HCT116 (cell line): ENCODE results near the gene STK11. TPM values are rescaled to one million over a fixed set of nuclear protein-coding genes. Genes with fewer than 3 reads are reported as not detected.

Experiments used
- ATAC-seq: fragments of 200-7000 bp; cut with Tn5 transposase; 2 replicates; pipeline ENCODE4 v1.9.1; 2020; ENCODE audit warnings: mild to moderate bottlenecking, moderate library complexity
- BruUV-seq: library from RNA; stranded (reverse); fragments of 400-500 nt; replicated peaks from 2 replicates; lab custom pipeline; 2021; lab: Mats Ljungman, UMichigan
- CTCF ChIA-PET: fragments of 300-600 bp; sonication (Branson Sonifier 250); formaldehyde crosslinking; loops from one replicate; lab custom pipeline; 2021; ENCODE audit warnings: antibody characterized with exemption; lab: Charles Lee
- POLR2A ChIA-PET: fragments of 300-600, 350-600 bp; sonication (Branson Sonifier 250); formaldehyde crosslinking; loops from one replicate; lab custom pipeline; 2021; ENCODE audit warnings: antibody characterized with exemption; lab: Charles Lee
- RAD21 ChIA-PET, 2 experiments: fragments of 300-600 bp; sonication (Branson Sonifier 250); formaldehyde crosslinking; loops; one replicate each; lab custom pipeline; 2023; ENCODE audit warnings: low total read pairs in 2 of 2; ENCODE audit not compliant: uncharacterized antibody in 2 of 2, unreplicated experiment in 2 of 2, low non-redundant PET in 1 of 2; lab: Charles Lee
- DNase-seq: peaks from one replicate; pipeline ENCODE4 v3.0.0-alpha.2; 2010; ENCODE audit warnings: low read depth, low spot score
- H2AFZ ChIP-seq: fragments of 200-600 bp; shearing (Covaris generic), sonication (generic); 2 replicates; pipeline ENCODE4 v1.6.1; 2017; ENCODE audit warnings: low read depth, mixed run types, mixed read lengths, antibody characterized with exemption, low read length; ENCODE audit not compliant: poor library complexity, severe bottlenecking
- H3K27ac ChIP-seq: 2 replicates; pipeline ENCODE4 v1.5.1; 2012; ENCODE audit warnings: low read depth, low read length
- H3K27me3 ChIP-seq: fragments of 200-600 bp; sonication (generic); 2 replicates; pipeline ENCODE4 v1.6.1; 2016; ENCODE audit warnings: mixed run types, low read length, mixed read lengths; ENCODE audit not compliant: insufficient read depth
- H3K36me3 ChIP-seq, 2 experiments: fragments of 200-500 bp in 1 of 2; fragments of 200-600 bp in 1 of 2; sonication (Bioruptor generic) in 1 of 2; sonication (generic) in 1 of 2; 2 replicates each; pipeline versions ENCODE4 v1.5.1 to v1.6.1; 2014 to 2016; ENCODE audit warnings: low read length in 2 of 2, inconsistent platforms in 1 of 2, mixed read lengths in 1 of 2, mixed run types in 1 of 2; ENCODE audit not compliant: insufficient read depth in 2 of 2, control insufficient read depth in 1 of 2
- H3K4me1 ChIP-seq, 2 experiments: fragments of 200-600 bp in 1 of 2; sonication (generic) in 1 of 2; 2 replicates each; pipeline versions ENCODE4 v1.5.1 to v1.6.1; 2012 to 2017; ENCODE audit warnings: low read length in 2 of 2, inconsistent platforms in 1 of 2, mild to moderate bottlenecking in 1 of 2, mixed read lengths in 1 of 2, mixed run types in 1 of 2, moderate library complexity in 1 of 2; ENCODE audit not compliant: insufficient read depth in 2 of 2, control insufficient read depth in 1 of 2
- H3K4me2 ChIP-seq: fragments of 200-600 bp; sonication (generic); 2 replicates; pipeline ENCODE4 v1.6.1; 2017; ENCODE audit warnings: mixed run types, low read length, mixed read lengths
- H3K4me3 ChIP-seq, 2 experiments: fragments of 200-600 bp in 1 of 2; sonication (generic) in 1 of 2; replicated peaks in 1 of 2; 2 replicates each; pipeline ENCODE4 v1.5.1; 2011 to 2016; ENCODE audit warnings: low read length in 2 of 2, control low read depth in 1 of 2, low read depth in 1 of 2, mild to moderate bottlenecking in 1 of 2, mixed read lengths in 1 of 2, mixed run types in 1 of 2
- H3K79me2 ChIP-seq: fragments of 200-600 bp; sonication (generic); 2 replicates; pipeline ENCODE4 v1.6.1; 2017; ENCODE audit warnings: mild to moderate bottlenecking, mixed run types, low read length, moderate library complexity, mixed read lengths; ENCODE audit not compliant: insufficient read depth
- H3K9ac ChIP-seq: fragments of 200-600 bp; sonication (generic); 2 replicates; pipeline ENCODE4 v1.6.1; 2016; ENCODE audit warnings: low read length, mixed read lengths
- H3K9me2 ChIP-seq: fragments of 200-600 bp; sonication (generic), shearing (Covaris generic); 2 replicates; pipeline ENCODE4 v1.6.1; 2017; ENCODE audit warnings: mixed run types, mild to moderate bottlenecking, moderate library complexity; ENCODE audit not compliant: insufficient read depth
- H3K9me3 ChIP-seq, 2 experiments: fragments of 200-500 bp in 1 of 2; fragments of 200-600 bp in 1 of 2; sonication (Bioruptor generic) in 1 of 2; sonication (generic) in 1 of 2; 2 replicates each; pipeline ENCODE4 v1.6.1; 2014 to 2017; ENCODE audit warnings: low read length in 2 of 2, mixed read lengths in 2 of 2, inconsistent platforms in 1 of 2, low read depth in 1 of 2, mild to moderate bottlenecking in 1 of 2, mixed run types in 1 of 2, moderate library complexity in 1 of 2; ENCODE audit not compliant: control insufficient read depth in 1 of 2, insufficient read depth in 1 of 2
- H4K20me1 ChIP-seq: fragments of 200-600 bp; sonication (generic), shearing (Covaris generic); 2 replicates; pipeline ENCODE4 v1.6.1; 2017; ENCODE audit warnings: mixed run types, mild to moderate bottlenecking, moderate library complexity; ENCODE audit not compliant: insufficient read depth
- CTCF ChIP-seq, 3 experiments: fragments of 200-600 bp in 1 of 3; sonication (generic) in 1 of 3; IDR thresholded peaks in 2 of 3; conservative IDR thresholded peaks in 1 of 3; 2 replicates each; pipeline ENCODE4 v1.5.1; 2012 to 2017; ENCODE audit warnings: low read depth in 2 of 3, low read length in 2 of 3, antibody characterized with exemption in 1 of 3, borderline replicate concordance in 1 of 3, control low read depth in 1 of 3, mild to moderate bottlenecking in 1 of 3, mixed read lengths in 1 of 3, mixed run types in 1 of 3, moderate library complexity in 1 of 3; ENCODE audit not compliant: insufficient read depth in 1 of 3
- POLR2A ChIP-seq: IDR thresholded peaks from 2 replicates; pipeline ENCODE4 v1.7.0; 2011; ENCODE audit warnings: borderline replicate concordance; ENCODE audit not compliant: insufficient read depth, insufficient read length; ENCODE audit errors: extremely low read depth
- POLR2AphosphoS5 ChIP-seq: IDR thresholded peaks from 2 replicates; pipeline ENCODE4 v1.6.1; 2011; ENCODE audit warnings: mild to moderate bottlenecking, low read depth, low read length, moderate library complexity
- YY1 ChIP-seq: IDR thresholded peaks from 2 replicates; pipeline ENCODE4 v1.6.1; 2011; ENCODE audit warnings: low read length, low read depth, moderate library complexity, mild to moderate bottlenecking; ENCODE audit not compliant: insufficient replicate concordance; ENCODE audit errors: extremely low read depth
- ZFX ChIP-seq: fragments of 450-650 bp; IDR thresholded peaks from 2 replicates; pipeline ENCODE4 v1.6.1; 2017
- intact Hi-C: fragments of 100-400 bp; cut with micrococcal nuclease; formaldehyde crosslinking; loops from 2 replicates; pipeline ENCODE4 v1.10.0; 2022
- total RNA-seq: library from RNA; stranded (reverse); gene quantifications from one replicate; pipeline ENCODE4 v1.2.1, GENCODE V29; 2021; ENCODE audit not compliant: unreplicated experiment

Gene STK11
- total RNA-seq, 1 experiment from 2014 or later, result 86.9 TPM

- Histone ChIP-seq H3K9me2 (no peaks in the 10 kb centered on the region), H4K20me1 (peaks cover 13% of the 10 kb centered on the region; the same call in 1 of the 2 replicates), H2AFZ (no peak overlapping the region), H3K36me3 (peaks cover 0 to 16% of the 10 kb centered on the region in 2 experiments; a peak in 1 of 4 replicates), H3K4me2 (peak overlapping the region; percentile 98), H3K27me3 (no peaks in the 10 kb centered on the region), H3K27ac (peak overlapping the region; percentile 100), H3K4me3 (peak overlapping the region; percentile 9 to 89; a peak in 3 of 4 replicates), H3K9me3 (no peaks in the 10 kb centered on the region), H3K79me2 (peaks cover 44% of the 10 kb centered on the region), H3K9ac (peak overlapping the region; percentile 99), H3K4me1 (peaks cover 58 to 76% of the 10 kb centered on the region in 2 experiments)
- ChIA-PET CTCF (interaction anchor here (0.7 to 5.2 kb wide), 25 partner anchors 9 to 552 kb away, joined by 3 to 325 read pairs (median 4); partner anchors contain the start of genes ABCA7, CIRBP, CNN2 and FAM174C), RAD21 (interaction anchor here (0.7 to 2.1 kb wide), 8 partner anchors 9 to 30 kb away, joined by 4 to 51 read pairs (median 10); partner anchors contain the start of gene CIRBP (in 2 of the 2)), POLR2A (interaction anchor here (0.8 to 5.3 kb wide), 11 partner anchors 9 to 216 kb away, joined by 3 to 139 read pairs (median 4); partner anchors contain the start of genes CIRBP and FAM174C)
- 0 out of 2 replicates have a peak, but pooled peaks have one; percentile 8 for TF ChIP-seq POLR2AphosphoS5
- peak in 2 of 3 experiments; percentile 90 to 92; a peak in 4 of 6 replicates for TF ChIP-seq CTCF (IDR thresholded peaks at IDR 0.05 in 2 of 3, conservative IDR thresholded peaks at IDR 0.05 in 1 of 3; ENCODE audit: borderline replicate concordance in 1 of 3, insufficient read depth in 1 of 3, low read depth in 2 of 3, low read length in 2 of 3)
- peak; percentile 5 for TF ChIP-seq YY1
- no peak for TF ChIP-seq POLR2A
- TF ChIP-seq ZFX, result 0 out of 2 replicates have a peak, but pooled peaks have one; percentile 34
- no TSS peak for BruUV-seq
- DNase-seq, result no peak
- intact Hi-C loops, result loop anchor here (1.0 to 10.0 kb wide), 4 partner anchors 22 to 449 kb away; partner anchors contain the start of genes CNN2, GPX4, PTBP1 and RNU6-2
- peak; percentile 24 for ATAC-seq
Measured at GRCh38 chr19:1243768-1244692, 38.5 kb downstream of the STK11 start.
